ENCODE results near the gene BICC1. TPM values are rescaled to one million over a fixed set of nuclear protein-coding genes. Genes with fewer than 3 reads are reported as not detected.

The BICC1 gene
- total RNA-seq, 4 donors from 2014 or later: 1.3 to 29.7 (median 17.5) TPM

- no peaks in the 10 kb centered on the region for H3K27me3 ChIP-seq
- H3K27ac ChIP-seq: peak overlapping the region in 1 of 2 donors; percentile 49
Measured at GRCh38 chr10:58641095-58641531, 128.4 kb downstream of the BICC1 start.

GRCh38 chr10:58641708-58642107, 129.0 kb downstream of the BICC1 start:
- no peaks in the 10 kb centered on the region for H3K36me3 ChIP-seq

More at GRCh38 chr10:58641095-58641531, 128.4 kb downstream of the BICC1 start:
- peak in 3 of 4 experiments; percentile 10 to 16 (median 11) for TF ChIP-seq CTCF (IDR thresholded peaks at IDR 0.05)
- no peak for TF ChIP-seq POLR2A (IDR thresholded peaks at IDR 0.05)
- intact Hi-C loops (cut with DNase I; ENCODE audit: low total_unique reads): no loop called here
- H3K4me1 ChIP-seq: no peaks in the 10 kb centered on the region
- H3K4me3 ChIP-seq: no peak overlapping the region
- DNase-seq: no peak
- no peaks in the 10 kb centered on the region for H3K9me3 ChIP-seq
- H3K36me3 ChIP-seq: no peaks in the 10 kb centered on the region

GRCh38 chr10:58642283-58642682, 129.6 kb downstream of the BICC1 start:
- H3K36me3 ChIP-seq: no peaks in the 10 kb centered on the region
- H3K9me3 ChIP-seq: no peaks in the 10 kb centered on the region
- H3K4me3 ChIP-seq: no peak overlapping the region
- TF ChIP-seq CTCF (IDR thresholded peaks at IDR 0.05): no peak
- no peak for TF ChIP-seq POLR2A (IDR thresholded peaks at IDR 0.05)
- no peaks in the 10 kb centered on the region for H3K27me3 ChIP-seq
- no peaks in the 10 kb centered on the region for H3K4me1 ChIP-seq
- DNase-seq: no peak
- intact Hi-C loops (cut with DNase I; ENCODE audit: low total_unique reads): no loop called here
- no peak overlapping the region for H3K27ac ChIP-seq

More at GRCh38 chr10:58641708-58642107, 129.0 kb downstream of the BICC1 start:
- intact Hi-C loops (cut with DNase I; ENCODE audit: low total_unique reads): no loop called here
- Histone ChIP-seq H3K9me3 (no peaks in the 10 kb centered on the region), H3K27me3 (no peaks in the 10 kb centered on the region), H3K4me1 (no peaks in the 10 kb centered on the region), H3K4me3 (no peak overlapping the region), H3K27ac (no peak overlapping the region)
- TF ChIP-seq CTCF (IDR thresholded peaks at IDR 0.05) (no peak), POLR2A (IDR thresholded peaks at IDR 0.05) (no peak)
- no peak for DNase-seq

- Histone ChIP-seq H3K36me3 (no peaks in the 10 kb centered on the region), H3K4me1 (no peaks in the 10 kb centered on the region), H3K27ac (no peak overlapping the region), H3K4me3 (no peak overlapping the region), H3K27me3 (no peaks in the 10 kb centered on the region), H3K9me3 (no peaks in the 10 kb centered on the region)
- no peak for TF ChIP-seq CTCF (IDR thresholded peaks at IDR 0.05)
- no peak for TF ChIP-seq POLR2A (IDR thresholded peaks at IDR 0.05)
- intact Hi-C loops (cut with DNase I; ENCODE audit: low total_unique reads): no loop called here
- no peak for DNase-seq
Measured at GRCh38 chr10:58642916-58643428, 130.3 kb downstream of the BICC1 start.

GRCh38 chr10:58644311-58644710, 131.6 kb downstream of the BICC1 start:
- H3K36me3 ChIP-seq: no peaks in the 10 kb centered on the region
- H3K9me3 ChIP-seq: no peaks in the 10 kb centered on the region
- H3K4me1 ChIP-seq: no peaks in the 10 kb centered on the region
- TF ChIP-seq POLR2A (IDR thresholded peaks at IDR 0.05) (no peak), CTCF (IDR thresholded peaks at IDR 0.05) (no peak)
- H3K27me3 ChIP-seq: no peaks in the 10 kb centered on the region
- H3K27ac ChIP-seq: no peak overlapping the region
- no peak for DNase-seq
- no peak overlapping the region for H3K4me3 ChIP-seq
- intact Hi-C loops (cut with DNase I; ENCODE audit: low total_unique reads): no loop called here
